ENCODE results near the gene UBE2I.

UBE2I gene

GRCh38 chr16:1343428-1344242, 34.2 kb downstream of the UBE2I start:
- TF ChIP-seq GATA3 (IDR thresholded peaks at IDR 0.05; ENCODE audit: low read depth, low read length) (no peak), GATA2 (IDR thresholded peaks at IDR 0.05; ENCODE audit: low read depth, low read length) (no peak)

GRCh38 chr16:1344499-1344898, 35.1 kb downstream of the UBE2I start:
- TF ChIP-seq GATA3 (IDR thresholded peaks at IDR 0.05; ENCODE audit: low read depth, low read length) (no peak), GATA2 (IDR thresholded peaks at IDR 0.05; ENCODE audit: low read depth, low read length) (no peak)

- TF ChIP-seq GATA3 (IDR thresholded peaks at IDR 0.05; ENCODE audit: low read depth, low read length) (no peak), GATA2 (IDR thresholded peaks at IDR 0.05; ENCODE audit: low read depth, low read length) (no peak)
These were observed 35.7 kb downstream of the UBE2I start for GRCh38 chr16:1345087-1345486.

GRCh38 chr16:1345651-1346421, 36.4 kb downstream of the UBE2I start:
- TF ChIP-seq GATA2 (IDR thresholded peaks at IDR 0.05; ENCODE audit: low read depth, low read length) (no peak), GATA3 (IDR thresholded peaks at IDR 0.05; ENCODE audit: low read depth, low read length) (no peak)

- TF ChIP-seq GATA3 (IDR thresholded peaks at IDR 0.05; ENCODE audit: low read depth, low read length) = no peak
- no peak for TF ChIP-seq GATA2 (IDR thresholded peaks at IDR 0.05; ENCODE audit: low read depth, low read length)
These were observed 37.2 kb downstream of the UBE2I start for GRCh38 chr16:1346422-1347285.

- TF ChIP-seq GATA2 (IDR thresholded peaks at IDR 0.05; ENCODE audit: low read depth, low read length) (no peak), GATA3 (IDR thresholded peaks at IDR 0.05; ENCODE audit: low read depth, low read length) (no peak)
These were observed 37.9 kb downstream of the UBE2I start for GRCh38 chr16:1347286-1347855.

- TF ChIP-seq GATA2 (IDR thresholded peaks at IDR 0.05; ENCODE audit: low read depth, low read length) (no peak), GATA3 (IDR thresholded peaks at IDR 0.05; ENCODE audit: low read depth, low read length) (no peak)
These were observed 38.5 kb downstream of the UBE2I start for GRCh38 chr16:1347962-1348361.

GRCh38 chr16:1348441-1348840, 39.0 kb downstream of the UBE2I start:
- TF ChIP-seq GATA2 (IDR thresholded peaks at IDR 0.05; ENCODE audit: low read depth, low read length) (no peak), GATA3 (IDR thresholded peaks at IDR 0.05; ENCODE audit: low read depth, low read length) (no peak)

GRCh38 chr16:1348926-1349325, 39.5 kb downstream of the UBE2I start:
- no peak for TF ChIP-seq GATA3 (IDR thresholded peaks at IDR 0.05; ENCODE audit: low read depth, low read length)
- TF ChIP-seq GATA2 (IDR thresholded peaks at IDR 0.05; ENCODE audit: low read depth, low read length) = no peak

- TF ChIP-seq GATA3 (IDR thresholded peaks at IDR 0.05; ENCODE audit: low read depth, low read length) = no peak
- no peak for TF ChIP-seq GATA2 (IDR thresholded peaks at IDR 0.05; ENCODE audit: low read depth, low read length)
These were observed 39.9 kb downstream of the UBE2I start for GRCh38 chr16:1349351-1349750.

- TF ChIP-seq GATA3 (IDR thresholded peaks at IDR 0.05; ENCODE audit: low read depth, low read length) (no peak), GATA2 (IDR thresholded peaks at IDR 0.05; ENCODE audit: low read depth, low read length) (no peak)
These were observed 40.5 kb downstream of the UBE2I start for GRCh38 chr16:1349951-1350350.

GRCh38 chr16:1350691-1351090, 41.3 kb downstream of the UBE2I start:
- TF ChIP-seq GATA2 (IDR thresholded peaks at IDR 0.05; ENCODE audit: low read depth, low read length) = no peak
- TF ChIP-seq GATA3 (IDR thresholded peaks at IDR 0.05; ENCODE audit: low read depth, low read length) = no peak

- TF ChIP-seq GATA2 (IDR thresholded peaks at IDR 0.05; ENCODE audit: low read depth, low read length) (no peak), GATA3 (IDR thresholded peaks at IDR 0.05; ENCODE audit: low read depth, low read length) (no peak)
These were observed 41.8 kb downstream of the UBE2I start for GRCh38 chr16:1351215-1351581.

Data from SH-SY5Y (cell line).